SU-DHL-6 (cell line): ENCODE results near the gene GJD4.

Source experiments
- CTCF ChIP-seq: fragments of 200-600 bp; sonication (generic); IDR thresholded peaks from one replicate; pipeline ENCODE4 v1.5.1; 2017; ENCODE audit warnings: antibody characterized with exemption, mild to moderate bottlenecking, low read length, moderate library complexity; ENCODE audit not compliant: insufficient read depth, poor library complexity, severe bottlenecking
- EZH2phosphoT487 ChIP-seq: fragments of 200-600 bp; sonication (generic), shearing (Covaris generic); conservative IDR thresholded peaks from 2 replicates; pipeline ENCODE4 v1.6.1; 2018; ENCODE audit warnings: mild to moderate bottlenecking, antibody characterized with exemption, low read length, moderate library complexity, mixed read lengths

DNA sequence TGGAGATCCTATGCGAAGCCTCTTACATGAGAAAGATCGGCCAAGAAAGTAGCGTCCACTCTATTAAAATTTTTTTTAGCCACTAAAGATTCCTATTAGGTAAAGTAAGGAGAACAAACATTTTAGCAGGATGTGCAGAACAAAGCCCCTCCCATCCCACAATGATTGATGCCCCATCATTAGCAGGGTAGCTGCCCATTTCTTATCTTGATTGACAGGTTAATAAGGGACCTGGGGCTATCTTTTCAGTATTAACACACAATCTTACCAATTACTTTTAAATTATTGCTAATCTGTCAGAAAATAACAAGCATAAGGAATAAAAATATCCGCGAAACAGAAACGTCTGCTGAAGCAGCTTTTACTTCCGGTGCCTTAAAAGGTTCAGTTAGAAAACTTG, 31.8 kb downstream of the GJD4 start:
- TF ChIP-seq CTCF, result no peak
- no peak for TF ChIP-seq EZH2phosphoT487
